ENCODE results near the gene SMPD1. TPM values are rescaled to one million over a fixed set of nuclear protein-coding genes. Genes with fewer than 3 reads are reported as not detected.

The SMPD1 gene
- total and polyA plus RNA-seq, 2 donors (not counting 1 experiment from before 2014, with no cell fraction given): 18.3 to 30.7 TPM

DNA sequence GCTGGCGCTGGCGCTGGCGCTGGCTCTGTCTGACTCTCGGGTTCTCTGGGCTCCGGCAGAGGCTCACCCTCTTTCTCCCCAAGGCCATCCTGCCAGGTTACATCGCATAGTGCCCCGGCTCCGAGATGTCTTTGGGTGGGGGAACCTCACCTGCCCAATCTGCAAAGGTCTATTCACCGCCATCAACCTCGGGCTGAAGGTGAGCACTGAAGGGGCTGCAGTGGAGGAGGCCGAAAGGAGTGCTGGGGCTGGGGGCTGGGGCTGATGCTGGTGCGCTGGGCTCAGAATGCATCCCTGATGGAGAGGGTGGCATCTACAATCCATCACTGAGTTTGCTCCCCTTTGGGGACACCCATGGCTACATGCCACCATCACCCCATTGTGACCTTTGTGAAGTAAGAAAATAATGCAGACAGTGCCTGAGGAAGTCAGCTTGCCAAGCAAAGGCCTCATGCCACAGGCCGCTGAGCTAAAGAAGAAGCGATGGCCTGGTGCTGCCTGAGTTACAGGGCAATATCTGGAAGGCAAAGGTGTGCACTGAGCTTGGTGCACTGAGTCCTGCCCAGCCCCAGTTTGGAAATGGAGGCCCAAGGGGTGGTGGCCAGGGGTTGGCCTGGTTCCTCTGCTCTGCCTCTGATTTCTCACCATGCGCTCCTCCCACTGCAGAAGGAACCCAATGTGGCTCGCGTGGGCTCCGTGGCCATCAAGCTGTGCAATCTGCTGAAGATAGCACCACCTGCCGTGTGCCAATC lies 620 bp downstream of the SMPD1 start:
- Histone ChIP-seq H3K4me1 (ENCODE audit: control insufficient read depth in 2 of 2, insufficient read depth in 2 of 2, low read length in 2 of 2) (peaks cover 18 to 32% of the 10 kb centered on the region in 2 donors), H4K20me1 (ENCODE audit: control insufficient read depth, insufficient read depth, low read length, poor library complexity, severe bottlenecking) (no peaks in the 10 kb centered on the region), H3K4me3 (ENCODE audit: control extremely low read depth in 1 of 5, extremely low read depth in 1 of 5, insufficient read depth in 1 of 5, low read depth in 2 of 5, low read length in 4 of 5) (peak overlapping the region; percentile 70 to 93 (median 85)), H3K79me2 (ENCODE audit: control insufficient read depth, insufficient read depth, low read length) (peaks cover 34% of the 10 kb centered on the region), H2AFZ (ENCODE audit: insufficient read depth, low read depth, low read length, poor library complexity, severe bottlenecking) (peak overlapping the region; percentile 89), H3K36me3 (replicated peaks in 1 of 2; ENCODE audit: control extremely low read depth in 1 of 2, control insufficient read depth in 1 of 2, extremely low read depth in 1 of 2, insufficient read depth in 2 of 2, low read length in 1 of 2) (peaks cover 0 to 13% of the 10 kb centered on the region in 2 experiments), H3K4me2 (replicated peaks; ENCODE audit: low read depth, low read length, poor library complexity, severe bottlenecking) (peak overlapping the region; percentile 86), H3K9me3 (ENCODE audit: control extremely low read depth in 1 of 3, control insufficient read depth in 2 of 3, insufficient read depth in 1 of 3, low read length in 2 of 3) (no peaks in the 10 kb centered on the region), H3K9ac (ENCODE audit: low read length) (peak overlapping the region; percentile 77), H3K27me3 (replicated peaks in 1 of 4; ENCODE audit: control extremely low read depth in 1 of 4, control insufficient read depth in 3 of 4, insufficient read depth in 4 of 4, low read length in 3 of 4) (no peaks in the 10 kb centered on the region), H3K27ac (ENCODE audit: low read length in 2 of 2) (peak overlapping the region; percentile 83 to 98)
- ChIA-PET POLR2A (interaction anchor here (0.8 to 2.1 kb wide), 9 partner anchors 12 to 292 kb away, joined by 3 to 23 read pairs (median 5); partner anchors contain the start of genes APBB1, ARFIP2, FHIP1B and MRPL17), CTCF (interaction anchor here (0.8 to 5.6 kb wide), 11 partner anchors 9 to 214 kb away, joined by 3 to 65 read pairs (median 4); partner anchors contain the start of gene APBB1)
- WGBS (ENCODE audit: insufficient coverage): 44% methylated on average over 14 of the region's 19 CpGs
- peak overlapping the region; percentile 85 for H3K27ac Mint-ChIP-seq
- TF ChIP-seq EZH2 (IDR thresholded peaks at IDR 0.05; ENCODE audit: borderline replicate concordance, insufficient read depth, low read depth, low read length, poor library complexity, severe bottlenecking): no peak
- TF ChIP-seq, protein P1, sequence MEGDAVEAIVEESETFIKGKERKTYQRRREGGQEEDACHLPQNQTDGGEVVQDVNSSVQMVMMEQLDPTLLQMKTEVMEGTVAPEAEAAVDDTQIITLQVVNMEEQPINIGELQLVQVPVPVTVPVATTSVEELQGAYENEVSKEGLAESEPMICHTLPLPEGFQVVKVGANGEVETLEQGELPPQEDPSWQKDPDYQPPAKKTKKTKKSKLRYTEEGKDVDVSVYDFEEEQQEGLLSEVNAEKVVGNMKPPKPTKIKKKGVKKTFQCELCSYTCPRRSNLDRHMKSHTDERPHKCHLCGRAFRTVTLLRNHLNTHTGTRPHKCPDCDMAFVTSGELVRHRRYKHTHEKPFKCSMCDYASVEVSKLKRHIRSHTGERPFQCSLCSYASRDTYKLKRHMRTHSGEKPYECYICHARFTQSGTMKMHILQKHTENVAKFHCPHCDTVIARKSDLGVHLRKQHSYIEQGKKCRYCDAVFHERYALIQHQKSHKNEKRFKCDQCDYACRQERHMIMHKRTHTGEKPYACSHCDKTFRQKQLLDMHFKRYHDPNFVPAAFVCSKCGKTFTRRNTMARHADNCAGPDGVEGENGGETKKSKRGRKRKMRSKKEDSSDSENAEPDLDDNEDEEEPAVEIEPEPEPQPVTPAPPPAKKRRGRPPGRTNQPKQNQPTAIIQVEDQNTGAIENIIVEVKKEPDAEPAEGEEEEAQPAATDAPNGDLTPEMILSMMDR (IDR thresholded peaks at IDR 0.05): no peak
- peaks cover 32% of the 10 kb centered on the region for H3K4me1 Mint-ChIP-seq
- H3K9me3 Mint-ChIP-seq (ENCODE audit: insufficient read depth): no peaks in the 10 kb centered on the region
- peak overlapping the region; percentile 97 for H3K4me3 Mint-ChIP-seq
- DNase-seq (no peak), ATAC-seq (ENCODE audit: low read depth) (no peak)
- H3K27me3 Mint-ChIP-seq: no peaks in the 10 kb centered on the region
- intact Hi-C loops (cut with micrococcal nuclease): loop anchor here (1.0 kb wide), 6 partner anchors 28 to 292 kb away; partner anchors contain the start of genes APBB1, ARFIP2, FHIP1B and ILK

All from B cell (primary cell).